ENCODE results near the gene TNS2.
A peak's percentile ranks its signal among the peaks of the same experiment; 100 is the strongest.

Gene TNS2

DNA sequence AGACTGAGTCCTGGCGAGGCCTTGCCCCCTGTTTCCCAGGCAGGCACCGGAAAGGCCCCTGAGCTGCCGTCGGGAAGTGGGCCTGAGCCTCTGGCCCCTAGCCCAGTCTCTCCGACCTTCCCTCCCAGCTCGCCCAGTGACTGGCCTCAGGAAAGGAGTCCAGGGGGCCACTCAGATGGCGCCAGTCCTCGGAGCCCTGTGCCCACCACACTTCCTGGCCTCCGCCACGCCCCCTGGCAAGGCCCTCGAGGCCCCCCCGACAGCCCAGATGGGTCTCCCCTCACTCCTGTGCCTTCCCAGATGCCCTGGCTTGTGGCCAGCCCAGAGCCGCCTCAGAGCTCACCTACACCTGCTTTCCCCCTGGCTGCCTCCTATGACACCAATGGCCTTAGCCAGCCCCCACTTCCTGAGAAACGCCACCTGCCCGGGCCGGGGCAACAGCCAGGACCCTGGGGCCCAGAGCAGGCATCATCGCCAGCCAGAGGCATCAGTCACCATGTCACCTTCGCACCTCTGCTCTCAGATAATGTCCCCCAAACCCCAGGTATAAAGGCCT lies 10.9 kb downstream of the TNS2 start:
- H3K27me3 Mint-ChIP-seq = no peaks in the 10 kb centered on the region
- peaks cover 4% of the 10 kb centered on the region for H3K36me3 Mint-ChIP-seq
- no peak overlapping the region for H3K4me3 Mint-ChIP-seq
- H3K9me3 Mint-ChIP-seq = no peaks in the 10 kb centered on the region
- no peaks in the 10 kb centered on the region for H3K4me1 Mint-ChIP-seq
- no peak overlapping the region for H3K27ac Mint-ChIP-seq

DNA sequence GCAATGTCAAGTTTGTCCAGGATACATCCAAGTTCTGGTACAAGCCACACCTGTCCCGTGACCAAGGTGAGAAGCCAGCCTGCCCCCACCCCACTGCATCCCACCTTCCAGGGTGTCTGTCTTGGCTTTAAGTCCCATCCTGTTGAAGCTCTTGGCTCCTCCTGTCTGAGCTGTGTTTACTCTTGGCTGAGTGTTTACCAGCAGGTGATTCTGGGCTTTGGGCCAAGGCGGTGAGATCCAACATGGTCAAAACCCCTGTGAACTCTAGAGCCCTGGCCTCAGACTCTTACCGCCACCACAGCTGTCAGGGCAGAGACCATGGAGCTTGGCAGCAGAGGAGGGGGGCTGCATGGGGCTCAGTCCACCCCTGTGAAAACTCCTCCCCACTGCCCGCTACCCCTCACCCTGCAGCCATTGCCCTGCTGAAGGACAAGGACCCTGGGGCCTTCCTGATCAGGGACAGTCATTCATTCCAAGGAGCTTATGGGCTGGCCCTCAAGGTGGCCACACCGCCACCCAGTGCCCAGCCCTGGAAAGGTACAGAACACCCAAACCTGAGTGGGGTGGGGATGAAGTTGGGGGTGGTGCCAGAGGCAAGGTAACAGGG lies 11.6 kb downstream of the TNS2 start:
- peaks cover 5% of the 10 kb centered on the region for H3K4me1 Mint-ChIP-seq
- H3K27me3 Mint-ChIP-seq = no peaks in the 10 kb centered on the region
- H3K27ac Mint-ChIP-seq = no peak overlapping the region
- H3K9me3 Mint-ChIP-seq = no peaks in the 10 kb centered on the region
- H3K36me3 Mint-ChIP-seq = peaks cover 7% of the 10 kb centered on the region
- no peak overlapping the region for H3K4me3 Mint-ChIP-seq

DNA sequence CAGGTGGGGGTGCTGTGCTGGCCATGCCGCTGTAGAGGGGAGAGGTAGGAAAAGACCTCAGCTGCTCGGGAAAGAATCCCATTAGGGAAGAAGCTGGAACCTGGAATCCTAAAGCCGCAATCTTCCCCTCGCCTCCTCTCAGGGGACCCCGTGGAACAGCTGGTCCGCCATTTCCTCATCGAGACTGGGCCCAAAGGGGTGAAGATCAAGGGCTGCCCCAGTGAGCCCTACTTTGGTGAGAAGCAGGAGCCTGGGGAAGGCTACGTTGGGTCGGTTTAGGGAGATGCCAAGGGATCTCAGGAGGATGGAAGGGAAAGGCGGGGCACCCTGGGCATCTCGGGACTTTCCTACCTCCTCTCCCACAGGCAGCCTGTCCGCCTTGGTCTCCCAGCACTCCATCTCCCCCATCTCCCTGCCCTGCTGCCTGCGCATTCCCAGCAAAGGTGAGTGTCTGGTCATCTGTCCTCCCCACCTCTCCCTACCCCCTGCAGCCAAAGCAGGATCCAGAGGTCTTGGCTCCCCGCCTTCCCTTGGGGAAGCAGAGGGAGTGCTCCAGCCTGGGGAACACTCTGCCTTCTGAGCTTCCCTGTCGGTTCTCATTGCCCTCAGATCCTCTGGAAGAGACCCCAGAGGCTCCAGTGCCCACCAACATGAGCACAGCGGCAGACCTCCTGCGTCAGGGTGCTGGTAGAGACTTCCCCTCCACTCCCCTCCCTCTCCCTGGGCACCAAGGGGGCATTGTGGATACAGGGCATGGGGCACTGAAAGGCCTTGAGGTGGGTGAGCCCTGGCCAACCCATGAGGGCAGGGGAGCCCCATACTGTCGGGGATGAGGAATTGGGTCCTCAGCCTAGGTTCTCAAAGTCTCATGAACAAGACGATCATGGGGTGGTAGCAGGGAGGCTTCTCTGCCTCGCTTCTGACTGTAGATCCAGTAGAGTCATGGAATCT lies 12.4 kb downstream of the TNS2 start:
- no peak overlapping the region for H3K27ac Mint-ChIP-seq
- H3K4me1 Mint-ChIP-seq = peaks cover 5% of the 10 kb centered on the region
- H3K4me3 Mint-ChIP-seq = no peak overlapping the region
- no peaks in the 10 kb centered on the region for H3K9me3 Mint-ChIP-seq
- H3K27me3 Mint-ChIP-seq = no peaks in the 10 kb centered on the region
- peaks cover 7% of the 10 kb centered on the region for H3K36me3 Mint-ChIP-seq

DNA sequence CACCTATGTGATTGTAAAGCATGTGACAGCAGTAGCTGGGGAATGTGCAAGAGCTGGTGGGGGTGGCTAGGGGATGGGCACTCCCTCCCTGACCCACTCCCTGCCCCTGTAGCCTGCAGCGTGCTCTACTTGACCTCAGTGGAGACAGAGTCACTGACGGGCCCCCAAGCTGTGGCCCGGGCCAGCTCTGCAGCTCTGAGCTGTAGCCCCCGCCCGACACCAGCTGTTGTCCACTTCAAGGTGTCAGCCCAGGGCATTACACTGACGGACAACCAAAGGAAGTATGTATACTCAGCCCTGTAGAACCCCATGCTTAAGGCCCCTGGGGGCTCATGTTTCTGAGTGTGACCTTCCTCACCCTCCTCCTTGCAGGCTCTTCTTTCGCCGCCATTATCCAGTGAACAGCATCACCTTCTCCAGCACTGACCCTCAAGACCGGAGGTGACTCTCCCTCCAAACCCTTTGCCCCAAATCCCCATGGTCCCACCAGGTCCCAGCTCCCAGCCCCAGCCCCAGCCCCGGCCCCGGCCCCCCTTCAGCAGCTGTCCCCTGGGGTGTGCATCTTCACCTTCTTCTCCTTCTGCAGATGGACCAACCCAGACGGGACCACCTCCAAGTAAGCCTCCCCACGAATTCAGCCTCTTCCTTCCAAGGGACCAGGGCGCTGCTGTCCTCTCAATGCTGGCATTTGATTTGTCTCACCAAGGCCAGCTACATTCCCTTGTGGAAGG lies 13.3 kb downstream of the TNS2 start:
- Mint-ChIP-seq H3K27me3 (no peaks in the 10 kb centered on the region), H3K4me3 (no peak overlapping the region), H3K4me1 (peaks cover 5% of the 10 kb centered on the region), H3K36me3 (peaks cover 7% of the 10 kb centered on the region), H3K9me3 (no peaks in the 10 kb centered on the region), H3K27ac (no peak overlapping the region)

DNA sequence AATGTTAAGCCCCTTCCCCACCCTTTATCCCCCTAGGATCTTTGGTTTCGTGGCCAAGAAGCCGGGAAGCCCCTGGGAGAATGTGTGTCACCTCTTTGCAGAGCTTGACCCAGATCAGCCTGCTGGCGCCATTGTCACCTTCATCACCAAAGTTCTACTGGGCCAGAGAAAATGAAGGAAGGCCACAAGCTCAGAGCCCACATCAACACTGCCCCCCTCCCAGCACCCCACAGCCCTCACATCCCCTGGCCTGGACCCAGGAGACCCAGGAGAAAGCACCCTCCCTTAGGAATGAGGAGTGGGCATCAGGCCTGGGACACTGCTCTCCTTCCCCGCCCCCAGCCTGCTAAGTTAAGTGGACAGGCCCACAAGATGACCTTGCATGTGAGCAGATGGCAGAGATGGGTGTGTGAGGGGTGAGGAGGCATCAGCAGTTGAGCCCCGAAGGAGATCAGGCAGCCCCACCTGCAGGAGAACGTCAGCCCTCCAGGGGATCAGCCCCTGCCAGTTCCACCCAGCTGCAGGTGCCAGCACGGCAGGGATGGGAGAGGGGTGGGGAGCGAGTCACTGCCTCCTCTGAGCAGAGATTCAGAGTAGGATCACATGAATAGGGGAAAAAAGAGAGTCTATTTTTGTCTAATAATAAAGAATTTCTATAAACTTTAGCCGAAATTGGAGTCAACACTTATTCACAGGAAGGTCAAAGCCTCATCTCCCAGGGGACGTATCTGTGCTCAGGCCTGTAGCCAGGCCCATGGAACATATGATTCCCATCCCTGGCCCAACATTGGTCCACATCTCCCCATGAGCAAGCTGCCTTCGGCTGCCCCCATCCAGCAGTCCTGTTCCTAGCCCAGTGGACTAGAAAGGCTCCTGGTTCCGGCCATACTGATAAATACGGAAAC lies 14.1 kb downstream of the TNS2 start:
- Mint-ChIP-seq H3K4me3 (no peak overlapping the region), H3K36me3 (peaks cover 7% of the 10 kb centered on the region)

DNA sequence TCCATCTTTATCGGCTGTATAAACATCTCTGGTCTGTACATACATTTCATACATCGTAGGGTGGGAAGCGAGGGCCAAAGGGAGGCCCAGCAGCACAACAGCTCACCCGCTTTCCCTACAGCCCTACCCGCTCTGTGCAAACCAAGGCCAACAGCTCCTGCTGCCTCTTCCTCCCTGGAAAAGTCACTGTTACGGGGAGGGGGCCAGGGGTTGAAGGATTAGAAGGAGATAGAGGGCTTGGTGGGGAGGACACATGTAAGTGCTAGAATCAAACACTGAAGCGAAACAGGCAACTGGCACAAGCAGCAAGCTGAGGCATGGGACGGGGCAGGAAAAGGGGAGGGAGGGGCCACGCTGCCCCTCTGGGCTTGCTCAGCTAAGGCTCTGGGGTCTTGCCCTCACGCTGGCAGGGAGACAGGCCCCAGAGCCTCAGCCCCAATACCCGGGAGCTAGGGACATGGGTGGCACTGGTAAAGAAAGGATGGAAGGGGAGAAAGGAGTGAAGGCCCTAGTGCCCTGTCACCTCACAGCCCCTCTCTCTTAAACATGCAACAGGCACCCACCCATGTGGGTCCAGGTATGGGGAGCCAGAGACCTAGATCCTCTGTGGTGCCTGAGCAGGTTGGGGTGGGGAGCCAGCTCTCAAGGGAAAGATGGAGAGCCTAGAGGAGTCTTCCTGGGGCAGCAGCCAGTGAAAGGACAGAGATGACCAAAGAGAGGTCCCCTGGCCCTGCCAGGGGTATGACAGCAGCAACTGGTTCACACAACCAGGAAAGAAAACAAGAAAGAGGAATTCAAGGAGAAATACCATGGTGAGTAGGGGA lies 15.0 kb downstream of the TNS2 start:
- H3K4me1 Mint-ChIP-seq = peaks cover 5% of the 10 kb centered on the region
- H3K36me3 Mint-ChIP-seq = peaks cover 7% of the 10 kb centered on the region
- H3K27ac Mint-ChIP-seq = no peak overlapping the region
- no peak overlapping the region for H3K4me3 Mint-ChIP-seq
- no peaks in the 10 kb centered on the region for H3K9me3 Mint-ChIP-seq
- H3K27me3 Mint-ChIP-seq = no peaks in the 10 kb centered on the region

More for the DNA sequence above, 14.1 kb downstream of the TNS2 start:
- no peak overlapping the region for H3K27ac Mint-ChIP-seq
- no peaks in the 10 kb centered on the region for H3K9me3 Mint-ChIP-seq
- H3K4me1 Mint-ChIP-seq = peaks cover 5% of the 10 kb centered on the region
- H3K27me3 Mint-ChIP-seq = no peaks in the 10 kb centered on the region

DNA sequence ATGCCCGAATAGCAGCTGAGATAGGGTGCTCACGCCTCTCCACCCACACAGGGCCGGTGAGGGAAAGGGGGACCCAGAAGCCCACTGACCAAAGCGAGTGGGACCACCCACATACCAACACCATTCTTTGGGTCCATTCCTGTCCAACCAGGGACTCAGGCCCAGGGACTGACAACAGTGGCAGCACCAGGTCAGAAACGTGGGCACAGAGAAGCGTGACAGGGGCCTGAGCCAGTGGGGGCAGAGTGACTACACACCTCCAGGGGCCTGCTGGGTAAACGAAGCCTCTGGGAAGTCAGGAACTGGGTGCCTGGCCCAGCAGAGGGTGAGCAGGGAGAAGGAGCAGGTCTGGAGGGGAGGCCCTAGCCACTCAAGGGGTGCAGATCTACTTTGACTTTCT lies 15.6 kb downstream of the TNS2 start:
- Mint-ChIP-seq H3K4me3 (no peak overlapping the region), H3K9me3 (no peaks in the 10 kb centered on the region), H3K27ac (no peak overlapping the region), H3K27me3 (no peaks in the 10 kb centered on the region), H3K36me3 (peaks cover 7% of the 10 kb centered on the region), H3K4me1 (peaks cover 6% of the 10 kb centered on the region)

DNA sequence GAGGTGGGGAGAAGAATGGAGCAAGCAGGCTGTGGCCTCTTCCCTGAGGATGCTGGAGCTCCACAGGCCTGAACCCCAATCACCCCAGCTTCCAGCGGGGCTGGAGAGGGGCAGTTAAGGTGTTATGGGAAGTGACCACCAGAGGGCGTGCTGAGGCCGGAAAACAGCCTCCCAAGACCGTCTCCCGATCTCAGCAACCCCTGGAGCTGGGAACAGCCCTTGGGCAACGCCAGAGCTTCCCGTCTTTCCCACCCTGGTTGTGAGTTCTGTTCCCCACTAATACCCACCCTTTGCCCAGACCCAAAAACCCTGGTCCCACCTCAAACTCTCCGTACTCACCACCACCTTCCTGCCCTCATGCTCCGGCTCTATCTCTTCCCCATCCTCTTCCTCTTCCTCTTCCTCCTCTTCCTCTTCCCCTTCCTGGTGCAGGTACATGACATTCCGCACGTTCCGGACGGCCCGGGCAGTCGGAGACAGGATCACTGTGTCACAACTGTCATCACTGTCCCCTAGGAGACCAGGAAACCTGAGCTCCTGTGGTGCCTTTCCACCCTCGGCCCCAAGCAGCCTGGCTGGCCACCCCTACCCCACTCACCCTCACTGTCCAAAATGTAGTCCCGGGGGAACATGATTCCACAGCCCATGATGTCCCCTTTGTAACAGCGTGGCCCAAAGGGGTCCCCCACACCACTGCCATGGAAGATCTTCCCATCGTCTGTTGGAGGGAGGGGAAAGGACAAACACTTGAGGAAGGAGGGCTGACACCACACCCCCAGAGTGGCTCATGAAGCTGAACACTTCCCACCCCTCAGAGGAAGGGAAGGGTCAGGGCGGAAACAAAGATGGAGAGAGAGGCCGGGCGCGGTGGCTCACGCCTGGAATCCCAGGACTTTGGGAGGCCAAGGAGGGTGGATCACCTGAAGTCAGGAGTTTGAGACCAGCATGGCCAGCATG lies 16.4 kb downstream of the TNS2 start:
- H3K36me3 Mint-ChIP-seq = peaks cover 11% of the 10 kb centered on the region

DNA sequence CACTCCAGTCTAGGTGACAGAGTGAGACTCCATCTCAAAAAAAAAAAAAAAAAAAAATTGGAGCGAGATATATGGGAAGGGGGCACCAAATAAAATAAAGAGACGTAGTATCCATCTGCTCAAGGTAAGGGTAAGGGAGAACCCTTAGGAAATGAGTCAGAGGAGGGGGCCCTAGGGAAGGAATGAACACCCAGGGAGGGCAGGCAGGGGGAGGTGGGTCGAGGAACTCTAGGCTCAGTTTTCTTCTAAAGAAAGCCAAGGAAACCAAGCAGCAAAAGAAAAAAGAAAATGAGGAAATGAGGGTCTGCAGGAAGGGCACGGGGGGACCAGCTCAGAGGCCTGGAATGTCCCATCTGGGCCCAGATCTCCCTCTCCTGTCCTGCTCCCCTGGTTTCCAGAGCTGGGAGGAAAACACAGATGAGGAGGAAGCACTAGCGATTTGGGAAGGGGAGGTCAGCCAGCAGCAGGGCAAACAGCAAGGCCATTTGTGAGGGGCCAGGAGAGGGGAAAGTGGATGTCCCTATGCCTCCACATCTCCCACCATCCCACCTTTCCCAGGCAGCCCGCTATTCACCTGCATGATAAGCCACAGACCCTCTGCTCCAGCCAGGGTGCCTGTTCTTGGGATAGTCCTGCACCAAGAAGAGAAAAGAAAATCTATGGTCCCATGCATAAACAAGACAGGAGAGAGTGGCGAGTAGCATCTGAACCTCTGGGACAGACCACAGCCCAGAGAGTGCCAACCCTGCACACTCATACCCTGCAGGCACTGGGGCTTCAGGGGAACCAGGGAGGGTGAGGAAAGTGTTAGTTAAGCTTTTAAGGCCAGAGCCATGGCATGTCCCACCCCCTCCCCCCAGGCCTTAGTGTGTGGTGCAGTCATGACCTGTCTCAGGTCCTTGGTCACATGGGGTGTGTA lies 17.5 kb downstream of the TNS2 start:
- no peak overlapping the region for H3K27ac Mint-ChIP-seq
- H3K4me1 Mint-ChIP-seq = peaks cover 17% of the 10 kb centered on the region
- H3K9me3 Mint-ChIP-seq = no peaks in the 10 kb centered on the region
- peaks cover 11% of the 10 kb centered on the region for H3K36me3 Mint-ChIP-seq
- no peaks in the 10 kb centered on the region for H3K27me3 Mint-ChIP-seq
- H3K4me3 Mint-ChIP-seq = no peak overlapping the region

More for the DNA sequence above, 16.4 kb downstream of the TNS2 start:
- no peaks in the 10 kb centered on the region for H3K27me3 Mint-ChIP-seq
- peaks cover 10% of the 10 kb centered on the region for H3K4me1 Mint-ChIP-seq
- no peak overlapping the region for H3K27ac Mint-ChIP-seq
- no peak overlapping the region for H3K4me3 Mint-ChIP-seq
- H3K9me3 Mint-ChIP-seq = no peaks in the 10 kb centered on the region

DNA sequence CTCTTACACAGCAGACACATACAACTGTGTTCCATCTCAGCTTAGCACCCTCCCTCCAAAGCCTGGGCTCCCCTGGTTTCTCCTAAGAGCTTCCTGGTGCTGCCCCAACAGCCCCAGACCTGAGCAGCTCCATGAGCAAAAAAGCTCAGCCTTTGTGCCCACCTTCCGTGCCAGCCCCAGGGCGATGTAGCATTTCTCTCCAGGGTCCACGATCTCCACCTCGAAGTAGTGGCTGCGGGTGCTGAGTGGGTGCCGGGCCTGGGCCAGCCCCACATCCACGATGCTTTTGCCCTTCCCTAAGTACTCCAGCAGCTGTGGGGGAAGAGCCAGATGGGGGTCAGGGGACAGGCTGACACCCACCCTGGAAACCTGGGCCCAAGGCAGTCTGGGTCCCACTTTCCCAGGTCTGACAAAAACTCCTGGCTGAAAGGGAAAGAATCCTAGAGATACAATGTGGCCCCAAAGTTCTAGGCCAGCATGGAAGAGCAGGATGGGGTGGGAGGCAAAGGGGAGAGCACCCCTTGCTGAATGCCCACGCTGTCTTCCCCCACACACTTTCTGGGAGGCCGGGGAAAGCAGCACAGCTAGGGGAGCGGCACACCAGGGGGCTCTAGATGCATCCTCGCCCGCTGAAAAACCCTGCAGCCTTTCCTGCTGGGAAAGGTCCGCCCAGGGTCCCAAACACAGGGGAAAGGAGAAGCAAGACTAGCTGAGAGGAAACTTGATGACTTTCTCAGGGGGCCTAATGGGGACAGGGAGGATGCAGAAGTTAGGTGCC lies 18.3 kb downstream of the TNS2 start:
- Mint-ChIP-seq H3K36me3 (peaks cover 11% of the 10 kb centered on the region), H3K4me3 (no peak overlapping the region), H3K27ac (peak overlapping the region; percentile 83), H3K4me1 (peaks cover 17% of the 10 kb centered on the region), H3K27me3 (no peaks in the 10 kb centered on the region), H3K9me3 (no peaks in the 10 kb centered on the region)

DNA sequence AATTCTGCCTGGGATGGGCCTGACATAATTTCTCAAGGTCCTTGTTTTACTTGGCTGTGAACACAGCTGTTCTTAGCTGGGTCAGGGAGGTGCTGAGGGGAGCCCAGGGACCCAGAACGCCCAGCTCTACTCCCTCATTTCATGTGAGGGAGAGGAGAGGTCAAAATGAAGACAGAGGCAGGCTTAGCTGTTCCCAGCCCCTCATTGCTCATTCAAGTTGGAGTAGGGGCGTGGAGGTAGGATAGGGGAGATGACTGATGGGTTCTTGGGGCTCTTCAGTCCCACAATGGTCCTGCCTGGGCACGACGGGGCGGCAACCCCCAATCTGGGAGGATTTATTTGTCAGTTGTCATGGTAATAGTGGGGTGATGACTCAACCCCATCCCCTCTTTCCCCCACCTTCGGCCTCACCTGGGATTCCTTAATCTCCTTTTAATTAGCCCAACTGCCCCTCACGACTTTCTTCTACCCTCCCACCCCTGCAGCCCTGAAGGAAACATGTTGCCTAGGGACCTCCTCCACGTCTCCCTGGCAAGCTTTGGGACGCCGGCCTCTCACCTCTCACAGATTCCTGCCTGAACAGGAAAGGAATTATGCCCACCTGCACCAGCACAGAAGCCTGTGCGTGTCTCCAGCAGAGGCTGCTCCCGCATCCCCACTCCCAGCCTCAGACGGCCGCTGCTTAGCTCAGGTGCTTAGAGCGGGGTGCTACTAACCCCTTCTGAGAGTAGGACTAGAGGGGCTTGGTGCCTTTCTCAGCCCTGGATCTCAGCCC lies 19.1 kb downstream of the TNS2 start:
- Mint-ChIP-seq H3K27ac (peak overlapping the region; percentile 83), H3K4me3 (no peak overlapping the region), H3K36me3 (peaks cover 11% of the 10 kb centered on the region), H3K4me1 (peaks cover 19% of the 10 kb centered on the region), H3K27me3 (no peaks in the 10 kb centered on the region), H3K9me3 (no peaks in the 10 kb centered on the region)
